GM21360 (cell line): ENCODE data around the gene ARFGEF3.
"Not testable (repeated sequence)": the region's sequence is repeated elsewhere in the genome, so short reads cannot be mapped to it uniquely, and the experiment has no call there.

Source experiments
- ATAC-seq: cut with Tn5 transposase; IDR thresholded peaks from one replicate; pipeline ENCODE4 v1.9.1; 2021; ENCODE audit warnings: mild to moderate bottlenecking, moderate library complexity; ENCODE audit not compliant: unreplicated experiment

Gene ARFGEF3

DNA sequence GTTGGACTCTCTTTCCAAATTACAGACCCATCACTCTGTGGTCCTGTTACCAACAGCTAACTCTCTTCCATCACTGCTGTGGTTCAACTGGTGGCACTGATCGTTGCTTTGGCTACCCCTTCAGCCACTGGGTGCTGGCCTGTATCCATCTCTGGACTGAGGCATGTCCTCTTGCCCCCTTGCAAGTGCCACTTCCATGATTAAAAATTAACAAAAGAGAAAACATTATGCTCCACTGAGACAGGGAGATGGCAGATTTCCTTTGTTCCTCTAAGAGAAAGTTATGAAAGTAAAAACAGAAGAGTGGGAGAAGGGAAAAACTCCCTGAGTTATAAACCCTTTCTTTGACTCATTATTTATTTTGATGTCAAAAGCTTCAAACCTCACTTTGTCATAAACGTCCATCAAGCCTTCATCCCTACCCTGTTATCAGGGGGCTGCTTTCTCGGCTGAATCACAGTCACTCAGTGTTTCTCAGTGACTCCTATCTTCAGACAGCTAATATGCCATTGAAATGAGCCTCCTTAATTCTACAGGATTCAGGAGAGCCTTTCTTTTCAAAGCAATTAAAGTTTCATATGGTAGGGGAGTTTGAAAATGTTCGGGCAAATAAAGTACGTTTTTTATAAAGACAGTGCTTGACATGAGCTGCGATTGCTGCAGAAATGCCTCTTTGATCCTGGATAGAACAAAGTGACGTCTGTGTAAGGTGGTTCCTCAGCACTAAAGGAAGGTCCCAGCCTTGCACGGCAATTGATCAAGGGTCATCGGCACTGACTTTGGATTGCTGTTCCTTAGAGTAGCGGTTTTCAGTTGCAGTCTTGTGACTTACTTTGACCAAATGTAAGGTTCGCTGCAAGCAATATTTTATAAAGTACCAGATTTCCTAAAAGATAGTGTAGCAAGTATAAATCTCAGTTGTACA, 106.5 kb downstream of the ARFGEF3 start:
- ATAC-seq, result no peak

DNA sequence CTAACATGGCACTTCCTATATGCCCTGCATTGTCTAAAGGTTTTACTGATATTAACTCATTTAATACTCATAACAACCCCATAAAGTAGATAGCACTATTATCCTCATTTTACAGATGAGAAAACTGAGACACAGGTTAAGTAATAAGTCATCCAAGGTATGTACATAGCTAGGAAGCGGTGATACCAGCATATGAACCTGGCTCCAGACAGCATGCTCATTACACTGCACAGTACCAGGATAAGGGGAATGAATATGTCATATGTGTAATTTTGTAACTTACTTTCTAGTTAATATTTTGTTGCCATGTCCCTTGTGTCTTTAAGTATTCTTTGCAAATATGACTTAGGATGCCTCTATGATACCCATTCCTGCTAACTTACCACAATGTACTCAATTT, 109.7 kb downstream of the ARFGEF3 start:
- no peak for ATAC-seq

DNA sequence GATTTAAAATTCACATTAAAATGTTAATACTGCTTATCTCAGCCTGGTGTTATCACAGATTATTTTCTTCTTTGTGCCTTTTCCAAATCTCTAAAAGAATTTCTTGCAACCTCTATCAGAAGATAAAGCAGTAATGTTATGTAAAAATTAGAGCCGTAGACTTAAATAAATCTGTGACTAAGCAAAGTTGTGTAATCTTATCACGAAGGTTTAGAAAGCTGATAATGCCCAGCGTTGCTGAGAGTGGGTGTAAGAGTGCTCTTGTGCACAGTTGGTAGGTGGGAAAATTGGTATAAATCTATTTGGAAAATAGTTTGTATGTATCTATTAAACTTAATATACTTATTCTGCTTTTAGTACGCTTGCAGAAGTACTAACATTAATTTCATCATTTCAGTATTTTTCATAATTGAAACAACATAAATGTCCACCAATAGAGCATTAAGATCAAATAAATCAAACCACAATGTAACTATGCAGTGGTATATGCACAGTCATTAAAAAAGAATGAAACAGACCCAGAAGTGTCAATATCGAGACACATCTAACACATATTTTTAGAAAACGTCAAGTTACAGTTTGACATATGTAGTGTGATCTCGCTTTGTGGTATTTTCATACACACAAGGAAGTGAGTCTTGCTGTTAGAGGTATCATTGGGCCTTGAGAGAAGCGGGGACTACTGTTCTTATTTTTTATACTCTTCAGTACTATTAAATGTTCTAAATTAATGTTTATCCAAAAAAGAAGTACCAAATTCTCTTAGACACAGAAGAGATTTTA, 111.0 kb downstream of the ARFGEF3 start:
- ATAC-seq, result no peak

DNA sequence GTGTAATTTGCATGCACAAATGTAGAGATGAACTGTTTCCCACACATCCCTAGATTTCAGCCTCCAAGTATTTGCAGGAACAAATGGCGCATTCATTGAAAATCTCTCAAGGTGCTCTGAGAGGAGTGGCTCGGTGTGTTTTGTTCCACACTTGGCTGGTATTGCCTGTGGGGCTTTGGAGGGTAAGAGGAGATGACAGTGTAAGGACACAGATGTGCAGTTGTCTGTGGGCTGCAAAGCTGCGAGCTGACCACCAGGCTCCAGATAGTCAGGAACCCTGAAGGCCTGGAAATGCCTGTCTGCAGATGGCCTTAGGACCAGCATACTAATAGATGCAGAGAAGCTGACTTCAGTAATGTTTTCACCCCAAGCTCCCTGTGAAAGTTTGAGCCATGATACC, 114.2 kb downstream of the ARFGEF3 start:
- ATAC-seq, result no peak

DNA sequence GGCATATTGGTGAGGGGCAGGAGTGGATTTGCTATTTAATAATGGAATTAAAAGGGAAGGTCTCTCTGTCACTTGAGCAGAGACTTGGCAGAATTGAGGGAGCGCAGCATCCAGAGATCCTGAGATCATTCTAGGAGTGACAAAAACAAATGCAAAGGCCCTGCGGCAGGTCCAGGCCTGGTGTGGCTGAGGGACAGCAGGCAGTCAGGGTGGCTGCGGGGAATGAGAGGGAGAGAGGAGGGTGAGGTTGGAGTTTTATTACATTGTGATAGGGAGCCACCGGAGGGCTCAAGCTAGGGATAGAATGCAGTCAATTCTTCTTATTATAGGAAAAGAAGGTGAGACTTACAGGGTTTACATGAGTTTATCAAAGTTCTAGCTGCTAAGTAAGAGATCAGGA, 116.1 kb downstream of the ARFGEF3 start:
- no peak for ATAC-seq

DNA sequence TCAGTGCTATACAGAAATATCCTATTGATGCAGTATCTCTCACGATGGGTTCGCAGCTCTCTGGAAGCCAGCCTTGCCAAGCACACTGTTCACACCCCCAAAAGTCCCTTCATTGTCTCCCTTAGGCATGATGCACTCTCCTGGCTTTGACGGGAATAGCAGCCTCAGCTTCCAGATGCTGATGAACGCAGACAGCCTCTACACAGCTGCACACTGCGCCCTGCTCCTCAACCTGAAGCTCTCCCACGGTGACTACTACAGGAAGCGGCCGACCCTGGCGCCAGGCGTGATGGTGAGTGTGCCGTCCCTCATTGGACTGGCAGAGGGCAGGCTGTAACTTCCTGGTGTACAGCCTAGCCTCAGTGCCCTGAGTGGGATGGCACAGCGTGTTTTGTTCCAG, 116.6 kb downstream of the ARFGEF3 start:
- ATAC-seq, result no peak

DNA sequence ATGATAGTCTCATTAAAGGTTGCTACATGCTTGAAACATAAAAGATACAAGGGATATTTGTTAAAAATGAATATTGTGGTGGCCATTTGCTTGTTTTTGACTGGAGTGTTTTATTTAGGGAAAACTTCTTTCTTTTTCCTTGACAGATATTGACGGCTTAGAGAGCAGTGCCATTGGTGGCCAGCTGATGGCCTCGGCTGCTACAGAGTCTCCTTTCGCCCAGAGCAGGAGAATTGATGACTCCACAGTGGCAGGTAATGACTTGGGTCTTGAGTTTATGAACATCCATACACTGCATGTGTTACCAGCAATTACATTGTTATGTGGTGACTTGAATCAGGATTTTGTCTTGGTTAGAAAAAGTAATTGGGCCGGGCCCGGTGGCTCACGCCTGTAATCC, 124.1 kb downstream of the ARFGEF3 start:
- ATAC-seq, result no peak

DNA sequence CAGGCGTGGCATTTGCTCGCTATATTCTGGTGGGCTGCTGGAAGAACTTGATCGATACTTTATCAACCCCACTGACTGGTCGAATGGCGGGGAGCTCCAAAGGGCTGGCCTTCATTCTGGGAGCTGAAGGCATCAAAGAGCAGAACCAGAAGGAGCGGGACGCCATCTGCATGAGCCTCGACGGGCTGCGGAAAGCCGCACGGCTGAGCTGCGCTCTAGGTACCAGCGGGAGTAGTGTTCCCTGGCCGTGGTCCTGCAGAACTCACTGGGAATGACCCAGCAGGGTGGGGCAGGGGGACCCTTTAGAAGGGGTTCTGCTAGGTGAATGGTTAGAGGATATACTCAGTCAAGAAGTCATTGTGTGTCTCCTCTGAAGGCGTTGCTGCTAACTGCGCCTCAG, 125.0 kb downstream of the ARFGEF3 start:
- ATAC-seq, result no peak

DNA sequence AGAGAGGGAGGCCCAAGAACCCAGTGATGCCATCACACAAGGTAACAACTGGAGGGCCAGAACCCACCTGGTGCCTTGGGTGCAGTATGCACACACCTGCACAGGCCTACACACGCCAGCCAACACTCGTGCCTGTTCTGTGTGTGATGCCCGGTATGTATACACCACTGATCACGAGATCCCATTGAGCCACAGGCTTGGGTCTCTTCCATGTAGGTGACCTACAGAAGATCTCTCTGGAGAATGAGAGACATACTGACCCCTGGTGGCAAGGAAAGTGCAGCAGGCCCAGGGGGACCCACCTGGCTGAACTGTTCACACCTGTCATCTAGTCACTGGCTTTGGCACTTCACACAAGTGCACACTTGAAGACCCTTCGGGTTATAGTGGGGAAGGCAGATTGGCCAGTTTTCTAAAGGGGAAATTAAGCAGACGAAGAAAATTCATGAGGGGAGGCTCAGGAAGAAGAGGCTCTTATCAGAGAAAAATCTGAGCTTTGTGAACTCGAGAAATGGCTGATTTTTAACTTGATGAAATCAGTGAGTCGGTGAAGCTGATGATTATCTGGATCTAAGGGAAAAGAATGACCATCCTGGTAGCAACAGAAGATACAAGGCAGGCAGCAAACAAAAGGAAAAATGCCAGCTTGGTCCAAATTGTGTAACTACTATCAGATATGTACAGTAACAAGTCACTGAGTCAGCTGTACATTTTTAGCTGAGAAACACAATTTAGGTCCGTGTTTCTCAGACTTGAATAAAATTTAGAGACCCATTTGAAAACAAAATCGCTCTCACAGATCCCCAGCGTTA, 125.6 kb downstream of the ARFGEF3 start:
- ATAC-seq, result peak; percentile 78

DNA sequence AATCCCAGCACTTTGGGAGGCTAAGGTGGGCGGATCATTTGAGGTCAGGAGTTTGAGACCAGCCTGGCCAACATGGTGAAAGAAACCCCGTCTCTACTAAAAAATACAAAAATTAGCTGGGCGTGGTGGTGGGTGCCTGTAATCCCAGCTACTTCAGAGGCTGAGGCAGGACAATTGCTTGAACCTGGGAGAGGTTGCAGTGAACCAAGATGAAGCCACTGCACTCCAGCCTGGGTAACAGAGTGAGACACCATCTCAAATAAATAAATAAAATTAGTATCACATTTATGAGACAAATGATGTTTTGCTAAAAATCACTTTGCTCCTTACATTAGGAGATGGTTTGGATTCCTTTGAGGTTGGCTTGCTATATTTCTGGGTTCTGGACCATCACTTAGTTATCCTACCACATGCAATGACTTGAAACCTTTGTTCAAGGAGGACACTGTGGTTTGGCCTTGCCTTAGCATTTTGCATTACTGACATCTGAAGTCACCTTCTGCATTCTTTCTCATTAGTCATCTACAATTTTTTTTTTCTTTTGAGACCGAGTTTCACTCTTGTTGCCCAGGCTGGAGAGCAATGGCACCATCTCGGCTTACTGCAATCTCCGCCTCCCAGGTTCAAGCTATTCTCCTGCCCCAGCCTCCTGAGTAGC, 126.8 kb downstream of the ARFGEF3 start:
- ATAC-seq, result not testable (repeated sequence)

DNA sequence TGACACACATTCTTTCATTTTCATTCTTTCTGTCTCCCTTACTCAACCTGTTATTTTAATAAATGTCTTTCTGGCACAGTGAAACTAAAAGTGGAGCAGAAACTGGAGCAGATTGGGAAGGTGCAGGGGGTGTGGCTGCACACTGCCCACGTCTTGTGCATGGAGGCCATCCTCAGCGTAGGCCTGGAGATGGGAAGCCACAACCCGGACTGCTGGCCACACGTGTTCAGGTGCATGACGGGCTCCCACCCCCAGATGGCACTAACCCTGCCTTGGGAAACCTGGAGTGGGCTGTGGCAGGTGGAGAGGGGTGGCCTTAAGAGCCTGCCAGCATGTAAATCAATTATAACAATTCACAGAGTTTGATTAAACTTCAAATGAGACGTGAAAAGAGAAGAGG, 128.0 kb downstream of the ARFGEF3 start:
- ATAC-seq, result no peak

DNA sequence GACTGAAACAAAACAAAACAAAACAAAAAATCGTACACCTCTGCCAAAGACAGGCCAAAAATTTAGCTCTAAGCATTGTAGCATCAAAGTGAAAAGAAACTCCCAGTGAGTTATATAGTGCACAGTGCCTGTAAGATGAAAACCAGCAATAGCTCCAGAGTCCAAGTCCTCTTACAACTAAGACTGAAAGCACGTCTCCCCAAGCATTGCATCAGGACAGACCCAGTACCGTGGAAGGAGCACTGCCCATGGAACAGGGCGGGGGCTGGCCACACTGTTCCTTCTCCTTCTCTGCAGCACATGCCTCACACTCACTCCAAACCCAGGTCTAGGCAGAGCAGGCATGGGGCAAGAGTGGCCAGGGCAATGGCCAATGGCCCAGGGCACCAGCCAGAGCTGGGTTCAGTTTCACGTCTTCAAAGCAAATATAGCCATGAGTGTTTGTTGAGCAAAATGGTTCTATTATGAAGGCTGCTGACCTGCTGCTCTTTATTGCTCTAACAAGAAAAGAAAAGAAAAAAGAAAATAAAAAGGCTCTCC, 128.8 kb downstream of the ARFGEF3 start:
- ATAC-seq, result no peak

DNA sequence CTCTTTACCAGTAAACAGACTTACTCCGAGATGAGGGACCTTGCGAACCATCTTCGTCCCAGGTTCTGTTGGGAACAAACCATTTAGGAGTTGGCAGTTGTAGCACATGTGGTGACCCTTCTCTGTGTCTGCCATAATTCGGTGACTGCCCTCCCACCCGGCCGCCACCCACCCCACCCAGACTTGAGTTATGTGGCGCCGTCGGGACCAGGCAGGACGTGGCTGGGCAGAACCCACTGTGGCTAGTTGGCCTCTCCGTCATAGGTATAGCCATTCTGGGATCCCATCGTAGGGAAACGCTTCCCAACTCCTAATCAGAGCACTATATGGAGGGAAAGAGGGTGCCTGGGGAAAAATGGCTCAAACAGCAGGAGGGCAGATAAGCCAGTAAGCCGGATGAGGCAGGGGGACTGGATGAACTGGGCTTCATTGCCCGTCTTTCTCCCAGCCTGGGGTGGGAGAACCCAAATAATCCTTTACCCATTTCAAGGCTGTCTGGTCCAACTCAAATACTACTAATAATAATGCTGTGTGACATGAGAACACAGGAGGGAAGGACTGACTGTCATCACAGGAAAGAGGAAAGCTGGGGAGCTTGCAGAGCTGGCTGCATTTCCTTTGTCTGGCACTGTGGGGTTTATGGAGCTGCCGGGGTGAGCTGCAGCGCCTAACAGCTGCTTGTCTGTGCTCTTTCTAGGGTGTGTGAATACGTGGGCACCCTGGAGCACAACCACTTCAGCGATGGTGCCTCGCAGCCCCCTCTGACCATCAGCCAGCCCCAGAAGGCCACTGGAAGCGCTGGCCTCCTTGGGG, 129.5 kb downstream of the ARFGEF3 start:
- ATAC-seq, result no peak

DNA sequence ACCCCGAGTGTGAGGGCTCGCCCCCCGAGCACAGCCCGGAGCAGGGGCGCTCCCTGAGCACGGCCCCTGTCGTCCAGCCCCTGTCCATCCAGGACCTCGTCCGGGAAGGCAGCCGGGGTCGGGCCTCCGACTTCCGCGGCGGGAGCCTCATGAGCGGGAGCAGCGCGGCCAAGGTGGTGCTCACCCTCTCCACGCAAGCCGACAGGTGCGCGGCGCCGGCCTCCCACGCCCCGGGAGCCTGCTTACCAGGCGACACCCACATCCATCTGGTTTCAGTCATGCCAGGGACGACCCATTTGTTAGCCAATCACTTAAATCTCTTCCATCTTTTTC, 130.1 kb downstream of the ARFGEF3 start:
- no peak for ATAC-seq

DNA sequence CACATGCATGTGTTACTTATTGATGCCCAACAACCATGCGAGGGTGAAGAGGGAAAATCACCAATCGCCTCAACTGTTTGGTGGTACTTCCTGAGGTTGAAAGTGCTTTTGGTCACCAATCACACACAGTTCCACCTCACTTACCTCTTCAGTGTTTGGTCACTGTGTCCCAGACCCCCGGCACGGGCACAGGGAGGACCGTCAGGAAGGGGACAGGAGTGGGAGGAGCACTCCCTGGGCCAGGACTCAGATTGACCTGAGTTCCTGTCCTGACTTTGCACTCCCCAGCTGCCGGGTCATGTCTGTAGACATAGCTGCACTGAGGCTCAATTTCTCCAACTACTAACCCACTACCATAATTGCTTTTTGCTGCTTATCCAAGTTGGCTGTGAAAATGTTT, 130.7 kb downstream of the ARFGEF3 start:
- no peak for ATAC-seq

DNA sequence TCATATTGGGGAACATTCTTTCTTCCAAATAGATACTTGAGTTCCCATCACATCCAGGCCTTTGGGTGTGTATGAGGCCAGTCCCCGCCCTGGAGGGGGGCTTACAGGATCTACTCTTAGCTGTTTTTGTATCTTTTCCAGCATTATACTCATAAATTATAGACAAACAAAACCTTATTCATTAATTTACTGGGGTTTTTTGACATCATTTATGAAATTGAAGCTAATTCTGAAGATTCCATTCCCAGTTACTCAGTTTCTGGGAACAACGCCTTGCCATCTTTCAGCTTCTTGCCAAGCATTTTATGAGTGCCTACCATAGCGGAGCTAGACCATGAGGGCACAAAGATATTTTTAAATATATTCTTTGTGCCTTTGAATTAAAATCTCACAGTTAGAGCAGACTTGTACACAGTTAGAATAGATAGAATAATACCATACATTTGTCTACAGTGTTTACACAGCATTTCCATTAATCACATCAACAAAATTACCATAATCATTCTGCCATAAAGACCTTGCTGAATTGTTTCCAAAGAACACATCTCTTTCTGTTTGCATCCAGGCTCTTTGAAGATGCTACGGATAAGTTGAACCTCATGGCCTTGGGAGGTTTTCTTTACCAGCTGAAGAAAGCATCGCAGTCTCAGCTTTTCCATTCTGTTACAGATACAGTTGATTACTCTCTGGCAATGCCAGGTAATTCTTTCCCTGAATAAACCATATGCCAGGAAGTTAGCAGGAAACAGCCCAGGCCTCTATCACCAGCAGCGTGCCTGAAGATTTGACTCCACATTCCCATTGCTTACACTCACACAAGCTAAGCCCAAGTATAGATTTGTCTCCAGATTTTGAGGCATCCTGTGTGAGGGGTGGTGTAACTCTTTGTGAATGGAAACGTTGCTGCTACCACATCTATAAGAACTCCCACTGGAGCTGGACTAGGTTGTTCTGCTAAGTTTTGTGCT, 132.0 kb downstream of the ARFGEF3 start:
- no peak for ATAC-seq

DNA sequence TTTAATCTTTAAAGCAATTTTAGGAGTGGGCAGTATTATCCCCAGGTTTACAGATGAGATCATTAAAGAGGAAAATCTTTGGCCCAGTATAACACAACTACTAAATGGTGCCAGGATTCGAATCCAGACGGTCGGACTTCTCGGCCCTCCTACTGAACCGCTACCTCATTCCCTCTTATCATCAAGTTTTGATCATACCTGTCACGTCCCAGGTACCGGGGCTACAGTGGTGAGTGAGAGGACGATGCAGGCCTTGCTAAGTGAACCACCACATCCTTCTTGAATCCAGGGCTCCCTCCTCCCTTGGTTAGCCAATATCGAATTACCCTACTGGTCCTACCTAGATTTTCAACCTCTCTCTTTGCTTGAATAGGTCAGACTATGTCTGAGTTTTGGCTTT, 134.6 kb downstream of the ARFGEF3 start:
- no peak for ATAC-seq

DNA sequence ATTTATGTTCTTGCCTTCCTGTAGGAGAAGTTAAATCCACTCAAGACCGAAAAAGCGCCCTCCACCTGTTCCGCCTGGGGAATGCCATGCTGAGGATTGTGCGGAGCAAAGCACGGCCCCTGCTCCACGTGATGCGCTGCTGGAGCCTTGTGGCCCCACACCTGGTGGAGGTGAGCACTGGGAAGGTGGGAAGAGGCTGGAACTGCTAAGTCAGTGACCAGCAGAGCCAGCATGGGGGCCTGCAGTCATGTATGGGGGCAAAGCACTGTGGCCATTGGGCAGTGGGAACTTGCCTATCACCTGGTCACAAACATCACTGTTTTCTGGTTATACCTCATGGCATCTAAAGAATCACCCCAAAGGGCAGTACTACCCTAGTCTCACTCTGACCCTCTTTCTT, 135.0 kb downstream of the ARFGEF3 start:
- ATAC-seq, result no peak
